CD4-positive, alpha-beta T cell treated with Interferon alpha-2 for 1 hour (primary cell): ENCODE data around the gene HRH1.
"Not testable (repeated sequence)": the region's sequence is repeated elsewhere in the genome, so short reads cannot be mapped to it uniquely, and the experiment has no call there.

Source experiments
- DNase-seq, 2 donors: peaks; one replicate each; pipeline ENCODE4 v3.0.0-alpha.2; 2020 to 2022

Gene HRH1

GRCh38 chr3:11211531-11212298 is 57.4 kb downstream of the HRH1 start:
- DNase-seq = no peak

GRCh38 chr3:11212299-11212608 is 58.0 kb downstream of the HRH1 start:
- DNase-seq = no peak

- DNase-seq = no peak
Measured at GRCh38 chr3:11212784-11213183, 58.5 kb downstream of the HRH1 start.

- no peak for DNase-seq
Measured at GRCh38 chr3:11213810-11214450, 59.6 kb downstream of the HRH1 start.

GRCh38 chr3:11214451-11214978 is 60.2 kb downstream of the HRH1 start:
- no peak for DNase-seq

- DNase-seq = not testable (repeated sequence)
Measured at GRCh38 chr3:11217370-11217769, 63.1 kb downstream of the HRH1 start.

GRCh38 chr3:11220230-11220629 is 65.9 kb downstream of the HRH1 start:
- DNase-seq = no peak

- no peak for DNase-seq
Measured at GRCh38 chr3:11221818-11222415, 67.6 kb downstream of the HRH1 start.

- no peak for DNase-seq
Measured at GRCh38 chr3:11224010-11224409, 69.7 kb downstream of the HRH1 start.

- DNase-seq = no peak
Measured at GRCh38 chr3:11224870-11225229, 70.6 kb downstream of the HRH1 start.

GRCh38 chr3:11226042-11226370 is 71.7 kb downstream of the HRH1 start:
- DNase-seq = no peak

GRCh38 chr3:11228041-11228440 is 73.7 kb downstream of the HRH1 start:
- DNase-seq = no peak

GRCh38 chr3:11230125-11230524 is 75.8 kb downstream of the HRH1 start:
- DNase-seq = no peak

GRCh38 chr3:11230832-11231231 is 76.5 kb downstream of the HRH1 start:
- DNase-seq = no peak

- DNase-seq = no peak
Measured at GRCh38 chr3:11235385-11235784, 81.1 kb downstream of the HRH1 start.

GRCh38 chr3:11236588-11237461 is 82.5 kb downstream of the HRH1 start:
- DNase-seq = peak; percentile 71 to 81

GRCh38 chr3:11238060-11238459 is 83.8 kb downstream of the HRH1 start:
- no peak for DNase-seq

GRCh38 chr3:11238880-11239279 is 84.6 kb downstream of the HRH1 start:
- DNase-seq = no peak

- no peak for DNase-seq
Measured at GRCh38 chr3:11239796-11240195, 85.5 kb downstream of the HRH1 start.

- no peak for DNase-seq
Measured at GRCh38 chr3:11240496-11240895, 86.2 kb downstream of the HRH1 start.

GRCh38 chr3:11244121-11244677 is 89.9 kb downstream of the HRH1 start:
- DNase-seq = no peak

GRCh38 chr3:11245276-11245675 is 91.0 kb downstream of the HRH1 start:
- DNase-seq = no peak
